HepG2 (cell line): ENCODE results near the gene OR1S2. TPM values are rescaled to one million over a fixed set of nuclear protein-coding genes. Genes with fewer than 3 reads are reported as not detected.

Experiments used
- ARNT2 ChIP-seq: sonication (generic); formaldehyde crosslinking; IDR thresholded peaks from 2 replicates; pipeline ENCODE4 v1.8.0; 2022; ENCODE audit warnings: mild to moderate bottlenecking, low read depth, missing genetic modification reagents, moderate library complexity
- CSRNP1 ChIP-seq: sonication (generic); formaldehyde crosslinking; IDR thresholded peaks from 2 replicates; pipeline ENCODE4 v1.8.1; 2023; ENCODE audit warnings: mild to moderate bottlenecking, missing genetic modification reagents
- DR1 ChIP-seq: sonication (generic); formaldehyde crosslinking; IDR thresholded peaks from 2 replicates; pipeline ENCODE4 v1.8.0; 2021; ENCODE audit warnings: mild to moderate bottlenecking, missing genetic modification reagents, inconsistent platforms
- KAT2B ChIP-seq: fragments of 150-350 bp; IDR thresholded peaks from 2 replicates; pipeline ENCODE4 v1.6.1; 2014; ENCODE audit warnings: low read depth, low read length, borderline replicate concordance
- KDM1A ChIP-seq: IDR thresholded peaks from 2 replicates; pipeline ENCODE4 v1.6.1; 2016; ENCODE audit warnings: missing compliant biosample characterization
- MED13 ChIP-seq: sonication (generic); formaldehyde crosslinking; IDR thresholded peaks from 2 replicates; pipeline ENCODE4 v1.5.0; 2020; ENCODE audit warnings: missing genetic modification reagents
- REL ChIP-seq: sonication (generic); formaldehyde crosslinking; conservative IDR thresholded peaks from 2 replicates; pipeline ENCODE4 v1.8.0; 2022; ENCODE audit warnings: mild to moderate bottlenecking, missing genetic modification reagents, moderate library complexity
- SKI ChIP-seq: fragments of 450-650 bp; IDR thresholded peaks from one replicate; pipeline ENCODE4 v1.6.1; 2018; ENCODE audit warnings: mild to moderate bottlenecking; ENCODE audit not compliant: partially characterized antibody
- YY1 ChIP-seq: IDR thresholded peaks from 2 replicates; pipeline ENCODE4 v1.6.1; 2011; ENCODE audit warnings: low read length, low read depth, moderate library complexity, mild to moderate bottlenecking; ENCODE audit not compliant: insufficient read depth, insufficient replicate concordance
- ZBTB14 ChIP-seq: sonication (generic); formaldehyde crosslinking; IDR thresholded peaks from 2 replicates; pipeline ENCODE4 v1.4.0; 2020; ENCODE audit warnings: missing genetic modification reagents
- ZBTB33 ChIP-seq: sonication (generic); formaldehyde crosslinking; IDR thresholded peaks from 2 replicates; pipeline ENCODE4 v1.4.0; 2020; ENCODE audit warnings: missing genetic modification reagents
- ZFP36 ChIP-seq: fragments of 150-350 bp; IDR thresholded peaks from 2 replicates; pipeline ENCODE4 v1.6.1; 2018; ENCODE audit warnings: borderline replicate concordance, low read length, low read depth; ENCODE audit not compliant: partially characterized antibody
- ZNF3 ChIP-seq: IDR thresholded peaks from 2 replicates; pipeline ENCODE4 v1.7.0; 2017; ENCODE audit warnings: inconsistent platforms
- ZNF503 ChIP-seq: sonication (generic); formaldehyde crosslinking; IDR thresholded peaks from 2 replicates; pipeline ENCODE4 v1.4.0; 2020; ENCODE audit warnings: missing genetic modification reagents
- ZNF737 ChIP-seq: sonication (generic); formaldehyde crosslinking; IDR thresholded peaks from 2 replicates; pipeline ENCODE4 v1.5.0; 2020; ENCODE audit warnings: missing genetic modification reagents, mild to moderate bottlenecking, borderline replicate concordance
- ZNF775 ChIP-seq: sonication (generic); formaldehyde crosslinking; IDR thresholded peaks from 2 replicates; pipeline ENCODE4 v1.4.0; 2020; ENCODE audit warnings: missing genetic modification reagents, mild to moderate bottlenecking, moderate library complexity, borderline replicate concordance
- ZSCAN9 ChIP-seq: IDR thresholded peaks from 2 replicates; pipeline ENCODE4 v1.6.1; 2016; ENCODE audit warnings: borderline replicate concordance
- polyA plus RNA-seq, 8 experiments: library from polyadenylated mRNA; depleted of rRNA in 3 of 8; stranded (reverse) in 7 of 8; unstranded in 1 of 8; fragments of >200 nt; fragmentation: Illumina TruSeq in 4 of 8; extraction: Trizol in 4 of 8; gene quantifications; 2 replicates each; pipeline versions ENCODE4 v1.2.1 to v1.2.3, GENCODE V29; 2011 to 2016; ENCODE audit warnings: low read depth in 4 of 8, missing spikeins in 1 of 8, mixed read lengths in 1 of 8; ENCODE audit not compliant: insufficient read depth in 1 of 8
- total RNA-seq, 5 experiments: library from RNA; depleted of rRNA; stranded (reverse); fragments of >200 nt; fragmentation: Illumina TruSeq; extraction: Trizol; gene quantifications; 2 replicates each; pipeline ENCODE4 v1.2.3, GENCODE V29; 2016; ENCODE audit warnings: low read depth in 1 of 5

The OR1S2 gene
- total and polyA plus RNA-seq, 2 of the 13 experiments (the other 11 are each of a cell fraction or from before 2014, with no cell fraction given), result not detected

GRCh38 chr11:58165504-58166106 lies 38.3 kb downstream of the OR1S2 start (continued):
- 0 out of 2 replicates have a peak, but pooled peaks have one; percentile 70 for TF ChIP-seq CSRNP1 (CRISPR knock-in tag)
- TF ChIP-seq ZBTB14, result no peak
- no peak for TF ChIP-seq YY1
- peak; percentile 86; the same call in 1 of the 2 replicates for TF ChIP-seq MED13 (CRISPR knock-in tag)
- no peak for TF ChIP-seq DR1
- no peak for TF ChIP-seq ARNT2 (CRISPR knock-in tag)
- TF ChIP-seq ZSCAN9 (CRISPR knock-in tag), result peak; percentile 52; the same call in 1 of the 2 replicates
- TF ChIP-seq REL (CRISPR knock-in tag), result no peak
- TF ChIP-seq ZNF503 (CRISPR knock-in tag), result peak; percentile 92
- no peak for TF ChIP-seq ZFP36
- TF ChIP-seq ZNF3 (CRISPR knock-in tag), result no peak
- no peak for TF ChIP-seq SKI
- TF ChIP-seq ZBTB33 (CRISPR knock-in tag), result no peak
- TF ChIP-seq KAT2B, result no peak
- no peak for TF ChIP-seq ZNF737 (CRISPR knock-in tag)
- no peak; the same call in 1 of the 2 replicates for TF ChIP-seq ZNF775 (CRISPR knock-in tag)
- TF ChIP-seq KDM1A (CRISPR knock-in tag), result 0 out of 2 replicates have a peak, but pooled peaks have one; percentile 10
